Inflammatory macrophage treated with lipopolysaccharide for 1 hour (primary cell): ENCODE measurements around the gene NCR1.
"Not testable (repeated sequence)": the region's sequence is repeated elsewhere in the genome, so short reads cannot be mapped to it uniquely, and the experiment has no call there.

ENCODE experiments used
- DNase-seq, 2 donors: peaks; one replicate each; pipeline ENCODE4 v3.0.0-alpha.2; 2020 to 2022

The NCR1 gene

GRCh38 chr19:54916822-54917221, 10.9 kb downstream of the NCR1 start:
- DNase-seq: peak; percentile 53 to 62

- no peak for DNase-seq
These were observed 12.6 kb downstream of the NCR1 start for GRCh38 chr19:54918499-54918898.

GRCh38 chr19:54919646-54920563, 14.0 kb downstream of the NCR1 start:
- not testable (repeated sequence) for DNase-seq

- DNase-seq: no peak
These were observed 15.1 kb downstream of the NCR1 start for GRCh38 chr19:54921082-54921481.

- no peak for DNase-seq
These were observed 17.3 kb downstream of the NCR1 start for GRCh38 chr19:54923276-54923675.

GRCh38 chr19:54928299-54928698, 22.4 kb downstream of the NCR1 start:
- DNase-seq: no peak

GRCh38 chr19:54937926-54938325, 32.0 kb downstream of the NCR1 start:
- DNase-seq: peak in 1 of 2 donors; percentile 10

GRCh38 chr19:54938906-54939305, 33.0 kb downstream of the NCR1 start:
- DNase-seq: no peak

- not testable (repeated sequence) for DNase-seq
These were observed 33.6 kb downstream of the NCR1 start for GRCh38 chr19:54939538-54939937.

GRCh38 chr19:54943772-54944361, 37.9 kb downstream of the NCR1 start:
- not testable (repeated sequence) for DNase-seq

- DNase-seq: no peak
These were observed 41.4 kb downstream of the NCR1 start, which contains the start of gene NLRP7 for GRCh38 chr19:54947381-54947780. Gene NLRP7 (minus strand): TSS chr19:54947530.

- no peak for DNase-seq
These were observed 43.5 kb downstream of the NCR1 start for GRCh38 chr19:54949412-54949811.

GRCh38 chr19:54950580-54950979, 44.6 kb downstream of the NCR1 start:
- not testable (repeated sequence) for DNase-seq

GRCh38 chr19:54952591-54953344, 46.8 kb downstream of the NCR1 start:
- DNase-seq: peak; percentile 95 to 96

GRCh38 chr19:54953345-54953713, 47.4 kb downstream of the NCR1 start:
- DNase-seq: not testable (repeated sequence)

- peak; percentile 42 to 70 for DNase-seq
These were observed 49.4 kb downstream of the NCR1 start for GRCh38 chr19:54955376-54955775.

GRCh38 chr19:54959840-54960239, 53.9 kb downstream of the NCR1 start:
- DNase-seq: peak in 1 of 2 donors; percentile 14
